ENCODE measurements around the gene COX4I2. TPM values are rescaled to one million over a fixed set of nuclear protein-coding genes. Genes with fewer than 3 reads are reported as not detected.

COX4I2 gene
- total and polyA plus RNA-seq, 3 experiments from 2014 or later: not detected

DNA sequence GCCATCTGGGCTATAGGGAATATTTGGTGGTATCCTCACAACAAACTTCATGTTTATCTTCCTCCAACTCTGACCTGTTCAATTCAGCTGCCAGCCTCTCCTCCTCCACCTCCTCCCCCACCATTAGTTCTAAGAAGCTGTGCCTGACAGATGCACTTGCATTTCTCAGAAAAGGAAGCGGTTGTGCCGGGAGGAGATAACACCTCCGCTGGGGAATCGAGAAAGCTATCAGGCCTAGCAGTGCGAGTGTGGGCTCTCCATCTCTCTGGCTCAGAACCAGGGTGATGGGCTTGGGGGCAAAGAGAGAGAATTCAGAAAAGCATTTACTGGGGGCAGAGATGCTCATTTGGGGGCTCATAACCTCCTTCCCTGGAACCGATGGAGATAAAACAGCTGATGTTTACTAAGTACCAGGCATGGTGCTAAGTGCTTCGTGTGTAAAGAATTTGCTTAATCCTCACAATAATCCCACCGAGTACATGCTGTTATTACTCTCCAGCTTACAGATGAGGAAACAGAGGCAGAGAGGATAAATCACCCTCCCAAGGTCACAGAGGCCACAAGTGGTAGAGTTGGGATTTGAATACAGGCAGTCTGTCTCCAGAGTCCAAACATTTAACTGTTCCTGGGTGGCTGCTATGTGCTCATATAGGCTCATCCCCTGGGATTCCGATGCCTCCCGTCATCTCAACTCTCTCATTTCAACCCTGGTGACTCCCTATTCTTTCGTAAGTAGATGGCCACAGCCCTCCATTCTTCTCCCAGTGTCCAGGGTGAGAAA is 38.3 kb downstream of the COX4I2 start:
- Mint-ChIP-seq H3K4me3 (peak overlapping the region; percentile 88 to 97 (median 94)), H3K36me3 (peaks cover 13 to 28% (median 14%) of the 10 kb centered on the region in 3 donors), H3K27ac (peak overlapping the region; percentile 95 to 100 (median 98)), H3K4me1 (peaks cover 83 to 95% (median 84%) of the 10 kb centered on the region in 3 donors), H3K27me3 (no peaks in the 10 kb centered on the region), H3K9me3 (no peaks in the 10 kb centered on the region)
- Histone ChIP-seq H3K9me3 (ENCODE audit: low read length) (no peaks in the 10 kb centered on the region), H3K27me3 (ENCODE audit: insufficient read depth, low read length, poor library complexity, severe bottlenecking) (no peaks in the 10 kb centered on the region), H3K27ac (ENCODE audit: low read depth, low read length) (peak overlapping the region; percentile 86), H3K4me1 (ENCODE audit: insufficient read depth, low read length) (peaks cover 86% of the 10 kb centered on the region), H3K36me3 (ENCODE audit: insufficient read depth, low read length) (no peaks in the 10 kb centered on the region), H3K4me3 (ENCODE audit: low read length) (peak overlapping the region; percentile 80)
- ChIA-PET POLR2A (interaction anchor here (0.7 to 3.0 kb wide), 6 partner anchors 9 to 47 kb away, joined by 3 to 35 read pairs (median 4); partner anchors contain the start of gene BCL2L1), CTCF (interaction anchor here (1.6 to 12.2 kb wide), 7 partner anchors 9 to 108 kb away, joined by 3 to 138 read pairs (median 8); partner anchors contain the start of gene BCL2L1)
- DNase-seq: peak; percentile 30 to 60 (median 44)

DNA sequence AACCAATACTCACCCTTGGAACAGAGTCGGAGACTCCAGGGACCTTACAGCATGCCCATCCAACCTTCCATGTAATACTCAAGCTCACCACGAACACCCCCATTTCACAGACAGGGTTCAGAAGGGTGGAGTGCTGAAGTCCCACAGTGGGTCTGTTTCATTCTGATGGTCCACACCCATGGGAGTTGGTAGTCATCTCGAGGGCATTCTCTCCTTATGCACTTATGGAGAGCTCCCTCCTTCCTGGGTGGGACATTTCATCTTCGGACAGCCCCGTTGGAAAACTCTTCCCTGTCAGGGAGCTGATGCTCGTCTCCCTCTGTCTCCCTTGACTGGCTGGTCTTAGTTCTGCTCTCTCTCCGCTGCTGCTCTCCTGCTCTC is 38.9 kb downstream of the COX4I2 start:
- no peaks in the 10 kb centered on the region for H3K9me3 ChIP-seq (ENCODE audit: low read length)
- Mint-ChIP-seq H3K4me1 (peaks cover 85 to 97% (median 85%) of the 10 kb centered on the region in 3 donors), H3K9me3 (no peaks in the 10 kb centered on the region), H3K27ac (peak overlapping the region; percentile 95 to 100 (median 98)), H3K4me3 (peak overlapping the region; percentile 88 to 97 (median 94)), H3K27me3 (no peaks in the 10 kb centered on the region), H3K36me3 (peaks cover 15 to 34% (median 17%) of the 10 kb centered on the region in 3 donors)
- ChIA-PET CTCF (interaction anchor here (1.6 to 12.2 kb wide), 7 partner anchors 8 to 108 kb away, joined by 3 to 138 read pairs (median 8); partner anchors contain the start of gene BCL2L1), POLR2A (interaction anchor here (0.7 to 3.0 kb wide), 3 partner anchors 8 to 46 kb away, joined by 5 to 35 read pairs (median 5); partner anchors contain the start of gene BCL2L1)
- peak overlapping the region; percentile 86 for H3K27ac ChIP-seq (ENCODE audit: low read depth, low read length)
- H3K4me1 ChIP-seq (ENCODE audit: insufficient read depth, low read length): peaks cover 86% of the 10 kb centered on the region
- H3K36me3 ChIP-seq (ENCODE audit: insufficient read depth, low read length): no peaks in the 10 kb centered on the region
- no peaks in the 10 kb centered on the region for H3K27me3 ChIP-seq (ENCODE audit: insufficient read depth, low read length, poor library complexity, severe bottlenecking)
- peak overlapping the region; percentile 80 for H3K4me3 ChIP-seq (ENCODE audit: low read length)
- DNase-seq: no peak

DNA sequence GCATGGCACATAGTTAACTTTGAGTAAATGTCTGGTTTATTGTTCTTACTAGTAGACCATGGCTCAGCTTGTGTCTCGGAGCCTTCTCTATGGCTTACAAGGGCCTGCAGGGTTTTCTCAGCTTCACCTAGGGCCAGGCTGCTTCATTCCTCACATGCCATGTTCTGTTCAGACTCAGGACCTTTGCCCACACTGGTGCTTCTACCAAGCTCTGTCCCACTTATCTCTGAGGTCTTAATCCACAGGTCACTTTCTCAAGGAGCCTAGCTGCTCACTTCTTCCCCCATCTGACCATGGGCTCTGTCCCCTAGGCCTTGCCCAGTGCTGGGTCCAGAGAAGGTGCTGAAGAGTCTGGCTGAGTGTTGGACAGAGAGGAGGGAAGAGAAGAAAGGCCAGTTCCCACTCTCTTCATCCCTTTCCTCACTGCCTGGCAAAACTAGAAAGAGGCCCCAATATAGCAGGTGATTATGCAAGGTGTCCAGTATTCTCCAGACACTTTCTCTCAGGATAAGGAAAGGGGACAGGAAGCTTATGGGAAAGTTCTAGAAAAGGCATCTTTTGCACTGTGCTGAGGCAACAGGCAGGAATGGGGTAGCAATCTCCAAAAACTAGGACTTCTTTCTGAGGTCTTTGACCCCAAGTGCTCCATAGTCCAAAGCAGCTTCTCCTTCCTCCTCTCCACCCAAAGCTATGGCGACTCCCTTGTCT is 40.0 kb downstream of the COX4I2 start:
- Histone ChIP-seq H3K27ac (ENCODE audit: low read depth, low read length) (peak overlapping the region; percentile 40), H3K36me3 (ENCODE audit: insufficient read depth, low read length) (no peaks in the 10 kb centered on the region)
- no peaks in the 10 kb centered on the region for H3K9me3 Mint-ChIP-seq

DNA sequence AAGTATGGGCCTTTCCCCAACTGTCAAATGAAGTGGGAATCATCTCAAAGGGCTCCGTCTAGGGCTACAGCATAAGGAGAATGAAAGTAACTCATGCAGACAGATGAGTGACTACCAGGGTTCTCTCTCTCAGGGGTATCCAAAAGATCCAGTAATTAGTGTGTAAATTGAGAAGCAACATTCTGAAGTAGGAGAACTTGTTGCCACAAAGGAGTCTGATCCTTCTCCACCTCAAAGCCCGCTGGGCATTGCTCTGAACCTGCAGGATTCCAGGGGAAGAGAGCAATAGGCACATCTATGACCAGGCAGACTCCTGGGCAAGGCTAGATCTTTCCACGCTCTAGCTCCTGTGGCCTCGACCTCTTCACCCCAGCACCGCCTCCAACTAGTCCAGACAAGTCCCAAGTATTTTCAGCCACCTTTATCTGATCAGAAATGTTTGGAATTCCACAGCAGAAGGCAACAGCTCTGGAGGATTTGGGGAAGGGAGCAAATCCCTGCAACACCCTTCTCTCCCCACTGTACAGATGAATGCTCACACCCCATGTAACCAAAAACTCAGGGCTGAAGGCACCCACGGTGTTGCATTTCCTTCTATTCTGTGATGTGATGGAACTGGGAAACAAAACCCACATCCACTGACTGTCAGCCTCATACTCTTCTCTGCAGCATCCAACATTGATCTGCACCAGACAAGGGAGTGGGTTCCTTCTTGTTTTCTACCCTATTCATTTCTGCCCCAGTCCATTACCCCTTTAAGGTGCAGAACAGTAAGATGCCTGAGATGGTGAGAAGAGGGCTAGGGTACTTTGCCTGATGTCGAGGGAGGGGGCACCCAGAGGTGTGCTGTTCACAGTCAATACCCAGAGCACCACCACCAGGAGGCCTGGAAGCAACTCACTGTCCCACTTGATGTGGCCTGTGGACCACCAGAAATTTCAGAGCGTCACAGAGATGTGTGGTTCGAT is 41.0 kb downstream of the COX4I2 start:
- no peak overlapping the region for H3K4me3 ChIP-seq (ENCODE audit: low read length)

More for the DNA sequence above, 40.0 kb downstream of the COX4I2 start:
- Histone ChIP-seq H3K9me3 (ENCODE audit: low read length) (no peaks in the 10 kb centered on the region), H3K27me3 (ENCODE audit: insufficient read depth, low read length, poor library complexity, severe bottlenecking) (no peaks in the 10 kb centered on the region), H3K4me1 (ENCODE audit: insufficient read depth, low read length) (peaks cover 91% of the 10 kb centered on the region), H3K4me3 (ENCODE audit: low read length) (peak overlapping the region; percentile 11)
- H3K27ac Mint-ChIP-seq: peak overlapping the region; percentile 78 to 100 (median 93)
- H3K4me1 Mint-ChIP-seq: peaks cover 88 to 98% (median 89%) of the 10 kb centered on the region in 3 donors
- POLR2A ChIA-PET: no interaction called here
- CTCF ChIA-PET: interaction anchor here (1.6 to 12.2 kb wide), 3 partner anchors 16 to 110 kb away, joined by 3 to 138 read pairs (median 5); partner anchors contain the start of gene BCL2L1
- H3K36me3 Mint-ChIP-seq: peaks cover 15 to 37% (median 16%) of the 10 kb centered on the region in 3 donors
- no peak for DNase-seq
- H3K27me3 Mint-ChIP-seq: no peaks in the 10 kb centered on the region
- peak overlapping the region; percentile 51 to 96 (median 73) for H3K4me3 Mint-ChIP-seq

DNA sequence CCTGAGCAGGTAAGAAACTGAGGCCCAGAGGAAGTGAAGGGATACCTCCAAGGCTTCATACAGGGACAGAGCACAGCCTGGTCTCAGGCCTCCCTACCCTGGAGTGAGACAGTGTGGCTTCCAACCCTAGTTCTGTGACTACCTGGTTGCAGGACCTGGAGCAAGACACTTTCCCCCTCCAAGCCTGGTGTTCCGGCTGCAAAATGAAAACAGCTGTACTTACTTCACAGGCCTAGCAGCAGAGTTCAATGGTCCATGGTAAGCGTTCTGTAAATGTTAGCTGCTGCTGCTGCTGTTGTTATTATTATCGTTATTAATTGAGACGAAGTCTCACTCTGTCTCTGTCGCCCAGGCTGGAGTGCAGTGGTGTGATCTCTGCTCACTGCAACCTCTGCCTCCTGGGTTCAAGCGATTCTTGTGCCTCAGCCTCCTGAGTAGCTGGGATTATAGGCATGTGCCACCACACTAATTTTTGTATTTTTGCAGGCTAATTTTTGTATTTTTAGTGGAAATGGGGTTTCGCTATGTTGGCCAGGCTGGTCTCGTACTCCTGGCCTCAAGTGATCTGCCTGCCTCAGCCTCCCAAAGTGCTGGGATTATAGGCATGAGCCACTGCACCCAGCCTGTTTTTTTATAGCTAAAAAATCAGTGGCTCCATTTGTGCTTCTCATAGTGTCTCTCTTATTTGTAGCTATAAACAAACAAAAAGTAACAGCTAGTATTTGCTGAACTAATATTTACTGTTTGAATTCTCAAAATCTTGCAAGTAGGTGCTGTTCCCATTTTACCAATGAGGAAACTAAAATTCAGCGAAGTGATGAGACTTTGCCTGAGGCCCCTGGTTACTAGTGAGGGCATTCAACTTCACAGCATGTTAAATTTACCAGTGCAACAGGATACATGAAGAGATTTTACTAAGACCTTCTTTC is 41.9 kb downstream of the COX4I2 start:
- Histone ChIP-seq H3K36me3 (ENCODE audit: insufficient read depth, low read length) (no peaks in the 10 kb centered on the region), H3K27ac (ENCODE audit: low read depth, low read length) (peak overlapping the region; percentile 40), H3K4me3 (ENCODE audit: low read length) (no peak overlapping the region), H3K9me3 (ENCODE audit: low read length) (no peaks in the 10 kb centered on the region), H3K4me1 (ENCODE audit: insufficient read depth, low read length) (peaks cover 89% of the 10 kb centered on the region), H3K27me3 (ENCODE audit: insufficient read depth, low read length, poor library complexity, severe bottlenecking) (no peaks in the 10 kb centered on the region)
- CTCF ChIA-PET: interaction anchor here (1.4 kb wide), 2 partner anchors 12 to 18 kb away, joined by 3 to 4 read pairs; no protein-coding TSS in a partner anchor
- peak overlapping the region in 6 of 7 donors; percentile 31 to 91 (median 61) for H3K4me3 Mint-ChIP-seq
- POLR2A ChIA-PET: no interaction called here
- H3K27ac Mint-ChIP-seq: peak overlapping the region; percentile 78 to 97 (median 92)
- H3K9me3 Mint-ChIP-seq: no peaks in the 10 kb centered on the region
- no peak for DNase-seq
- peaks cover 15 to 53% (median 20%) of the 10 kb centered on the region in 3 donors for H3K36me3 Mint-ChIP-seq
- peaks cover 92 to 97% (median 92%) of the 10 kb centered on the region in 3 donors for H3K4me1 Mint-ChIP-seq
- H3K27me3 Mint-ChIP-seq: no peaks in the 10 kb centered on the region

More for the DNA sequence above, 41.0 kb downstream of the COX4I2 start:
- H3K36me3 Mint-ChIP-seq: peaks cover 15 to 44% (median 16%) of the 10 kb centered on the region in 3 donors
- H3K4me3 Mint-ChIP-seq: peak overlapping the region in 6 of 7 donors; percentile 34 to 91 (median 64)
- H3K27me3 ChIP-seq (ENCODE audit: insufficient read depth, low read length, poor library complexity, severe bottlenecking): no peaks in the 10 kb centered on the region
- H3K4me1 ChIP-seq (ENCODE audit: insufficient read depth, low read length): peaks cover 90% of the 10 kb centered on the region
- H3K27me3 Mint-ChIP-seq: no peaks in the 10 kb centered on the region
- H3K9me3 ChIP-seq (ENCODE audit: low read length): no peaks in the 10 kb centered on the region
- CTCF ChIA-PET: interaction anchor here (2.1 to 12.2 kb wide), 2 partner anchors 17 to 43 kb away, joined by 5 to 138 read pairs; partner anchors contain the start of gene BCL2L1
- H3K4me1 Mint-ChIP-seq: peaks cover 92 to 97% (median 92%) of the 10 kb centered on the region in 3 donors
- H3K27ac ChIP-seq (ENCODE audit: low read depth, low read length): peak overlapping the region; percentile 40
- POLR2A ChIA-PET: interaction anchor here (0.6 kb wide), 1 partner anchor 36 kb away, joined by 3 read pairs; no protein-coding TSS in a partner anchor
- no peaks in the 10 kb centered on the region for H3K36me3 ChIP-seq (ENCODE audit: insufficient read depth, low read length)
- DNase-seq: no peak
- no peaks in the 10 kb centered on the region for H3K9me3 Mint-ChIP-seq
- peak overlapping the region; percentile 78 to 97 (median 90) for H3K27ac Mint-ChIP-seq

DNA sequence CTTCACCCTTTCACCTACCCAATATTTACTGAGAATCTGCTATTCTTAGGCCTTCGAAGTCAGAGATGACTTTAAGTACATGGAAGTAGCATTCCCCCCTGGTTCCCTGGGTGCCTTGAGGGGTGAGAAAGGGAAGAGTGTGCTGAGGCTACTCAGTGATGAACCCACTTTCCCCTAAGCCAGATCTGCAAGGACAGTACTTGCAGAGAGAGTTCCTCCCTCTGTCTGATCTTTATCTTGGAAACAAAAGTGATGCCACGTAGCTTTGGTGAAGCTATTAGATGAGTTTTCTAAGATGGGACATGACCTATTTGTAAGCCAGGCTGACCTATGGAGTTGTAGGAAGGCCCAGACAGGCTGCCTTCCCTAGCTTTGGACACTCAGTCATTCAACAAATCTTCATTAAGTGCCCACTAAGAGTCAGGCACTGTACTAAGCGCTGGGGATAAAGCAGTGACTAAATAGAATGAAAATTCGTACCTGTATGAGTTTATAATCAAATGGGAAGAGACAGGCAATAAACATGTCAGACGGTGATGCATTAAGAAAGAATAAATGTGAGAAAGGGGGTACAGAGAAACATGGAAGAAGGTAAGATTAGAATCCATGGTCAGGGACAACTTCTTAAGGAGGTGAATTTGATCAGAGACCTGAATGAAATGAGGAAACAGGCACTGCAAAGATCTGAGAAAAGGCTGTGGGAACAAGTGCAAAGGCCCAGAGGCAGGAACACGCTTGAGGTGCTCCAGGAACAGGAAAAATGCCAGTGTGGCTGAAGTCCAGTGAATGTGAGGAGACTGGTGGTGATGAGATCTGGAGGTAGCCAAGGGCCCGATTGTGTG is 42.8 kb downstream of the COX4I2 start:
- peak overlapping the region; percentile 72 to 96 (median 90) for H3K27ac Mint-ChIP-seq
- no peaks in the 10 kb centered on the region for H3K27me3 ChIP-seq (ENCODE audit: insufficient read depth, low read length, poor library complexity, severe bottlenecking)
- CTCF ChIA-PET: interaction anchor here (1.4 kb wide), 2 partner anchors 11 to 19 kb away, joined by 3 to 4 read pairs; no protein-coding TSS in a partner anchor
- DNase-seq: no peak
- POLR2A ChIA-PET: no interaction called here
- no peaks in the 10 kb centered on the region for H3K27me3 Mint-ChIP-seq
- no peaks in the 10 kb centered on the region for H3K9me3 ChIP-seq (ENCODE audit: low read length)
- H3K4me1 Mint-ChIP-seq: peaks cover 93 to 97% (median 94%) of the 10 kb centered on the region in 3 donors
- peaks cover 88% of the 10 kb centered on the region for H3K4me1 ChIP-seq (ENCODE audit: insufficient read depth, low read length)
- H3K9me3 Mint-ChIP-seq: no peaks in the 10 kb centered on the region
- H3K4me3 ChIP-seq (ENCODE audit: low read length): no peak overlapping the region
- H3K27ac ChIP-seq (ENCODE audit: low read depth, low read length): peak overlapping the region; percentile 40
- no peaks in the 10 kb centered on the region for H3K36me3 ChIP-seq (ENCODE audit: insufficient read depth, low read length)
- H3K4me3 Mint-ChIP-seq: peak overlapping the region in 6 of 7 donors; percentile 2 to 76 (median 40)
- peaks cover 15 to 53% (median 20%) of the 10 kb centered on the region in 3 donors for H3K36me3 Mint-ChIP-seq

Measured in CD8-positive, alpha-beta memory T cell (primary cell).